BJ (cell line): ENCODE results near the gene ENTR1. TPM values are rescaled to one million over a fixed set of nuclear protein-coding genes. Genes with fewer than 3 reads are reported as not detected.

Source experiments
- CTCF ChIA-PET: fragments of 350-600 bp; formaldehyde crosslinking; extraction: SDS; loops from one replicate; lab custom pipeline; 2021; ENCODE audit warnings: antibody characterized with exemption, inconsistent platforms; lab: Yijun Ruan, JAX
- POLR2A ChIA-PET: fragments of 300-600 bp; sonication (Branson Sonifier 250); formaldehyde crosslinking; extraction: SDS; loops from one replicate; lab custom pipeline; 2021; ENCODE audit warnings: antibody characterized with exemption; lab: Charles Lee
- DNase-seq: peaks from one replicate; pipeline ENCODE4 v3.0.0-alpha.2; 2011; ENCODE audit warnings: low read depth
- H3K27me3 ChIP-seq: 2 replicates; pipeline ENCODE4 v1.6.0; 2011; ENCODE audit warnings: low read length; ENCODE audit not compliant: control insufficient read depth, insufficient read depth
- H3K36me3 ChIP-seq: 2 replicates; pipeline ENCODE4 v1.5.1; 2011; ENCODE audit warnings: low read length; ENCODE audit not compliant: control insufficient read depth, insufficient read depth
- H3K4me3 ChIP-seq: 2 replicates; pipeline ENCODE4 v1.5.1; 2011; ENCODE audit warnings: low read depth, mild to moderate bottlenecking, control low read depth, low read length
- CTCF ChIP-seq: IDR thresholded peaks from 2 replicates; pipeline ENCODE4 v1.5.1; 2011; ENCODE audit warnings: low read depth, mild to moderate bottlenecking, control low read depth, inconsistent platforms, low read length, moderate library complexity; ENCODE audit not compliant: insufficient read depth
- polyA plus RNA-seq: library from polyadenylated mRNA; depleted of rRNA; stranded (reverse); fragments of >200 nt; gene quantifications from 2 replicates; pipeline ENCODE4 v1.2.3, GENCODE V29; 2011

The ENTR1 gene
- polyA plus RNA-seq, 1 experiment = 28.0 TPM

GRCh38 chr9:136455043-136456002 is 44.9 kb upstream of the ENTR1 start:
- Histone ChIP-seq H3K4me3 (no peak overlapping the region), H3K36me3 (peaks cover 58% of the 10 kb centered on the region), H3K27me3 (no peaks in the 10 kb centered on the region)
- ChIA-PET POLR2A (no interaction called here), CTCF (no interaction called here)
- no peak for TF ChIP-seq CTCF
- DNase-seq = no peak

- DNase-seq = no peak
- H3K4me3 ChIP-seq = no peak overlapping the region
- TF ChIP-seq CTCF = no peak
- peaks cover 56% of the 10 kb centered on the region for H3K36me3 ChIP-seq
- ChIA-PET CTCF (interaction anchor here (1.1 kb wide), 1 partner anchor 11 kb away, joined by 4 read pairs; no protein-coding TSS in a partner anchor), POLR2A (no interaction called here)
- no peaks in the 10 kb centered on the region for H3K27me3 ChIP-seq
These were observed 43.8 kb upstream of the ENTR1 start for GRCh38 chr9:136454026-136454796.

GRCh38 chr9:136453326-136453725 is 42.9 kb upstream of the ENTR1 start:
- DNase-seq = no peak
- TF ChIP-seq CTCF = no peak
- POLR2A ChIA-PET = no interaction called here
- Histone ChIP-seq H3K27me3 (no peaks in the 10 kb centered on the region), H3K4me3 (no peak overlapping the region), H3K36me3 (peaks cover 55% of the 10 kb centered on the region)
- CTCF ChIA-PET = interaction anchor here (1.1 kb wide), 1 partner anchor 12 kb away, joined by 4 read pairs; no protein-coding TSS in a partner anchor

GRCh38 chr9:136451221-136451877 is 40.9 kb upstream of the ENTR1 start:
- H3K4me3 ChIP-seq = no peak overlapping the region
- no peaks in the 10 kb centered on the region for H3K27me3 ChIP-seq
- POLR2A ChIA-PET = no interaction called here
- no peak for DNase-seq
- peaks cover 55% of the 10 kb centered on the region for H3K36me3 ChIP-seq
- CTCF ChIA-PET = no interaction called here
- TF ChIP-seq CTCF = 0 out of 2 replicates have a peak, but pooled peaks have one; percentile 4

- no peak overlapping the region for H3K4me3 ChIP-seq
- POLR2A ChIA-PET = no interaction called here
- CTCF ChIA-PET = interaction anchor here (1.6 kb wide), 1 partner anchor 8 kb away, joined by 3 read pairs; no protein-coding TSS in a partner anchor
These were observed 38.2 kb upstream of the ENTR1 start for GRCh38 chr9:136448655-136449054.

More at GRCh38 chr9:136448655-136449054, 38.2 kb upstream of the ENTR1 start:
- Histone ChIP-seq H3K27me3 (no peaks in the 10 kb centered on the region), H3K36me3 (peaks cover 50% of the 10 kb centered on the region)
- no peak for TF ChIP-seq CTCF
- no peak for DNase-seq
